GM21737 (cell line): Measurements from ENCODE around the gene PICALM.

ENCODE experiments used
- ATAC-seq: cut with Tn5 transposase; IDR thresholded peaks from one replicate; pipeline ENCODE4 v1.9.1; 2021; ENCODE audit warnings: mild to moderate bottlenecking, moderate library complexity; ENCODE audit not compliant: unreplicated experiment

The PICALM gene

DNA sequence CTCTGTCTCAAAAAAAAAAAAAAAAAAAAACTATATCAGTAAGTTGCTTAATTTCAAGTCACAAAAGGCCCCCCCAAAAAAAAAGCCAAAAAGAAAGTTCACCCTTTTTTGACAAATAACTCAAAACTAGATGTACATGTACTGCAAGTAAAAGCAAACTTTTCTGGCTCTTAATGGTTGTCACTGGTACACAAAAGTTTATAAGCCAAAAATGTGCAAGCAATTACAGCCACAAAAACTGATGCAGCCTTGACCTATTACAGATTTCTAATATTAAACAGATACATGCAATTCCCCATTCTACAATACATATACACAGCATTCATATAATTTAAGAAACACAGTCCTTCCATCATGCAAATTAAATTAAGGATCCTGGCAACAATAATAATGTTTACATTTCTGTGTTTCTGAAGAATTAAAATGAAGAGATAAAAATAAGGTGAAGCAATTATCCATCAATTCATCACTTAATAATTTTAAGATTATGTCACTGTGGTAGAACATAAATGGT, 18.6 kb downstream of the PICALM start:
- no peak for ATAC-seq

DNA sequence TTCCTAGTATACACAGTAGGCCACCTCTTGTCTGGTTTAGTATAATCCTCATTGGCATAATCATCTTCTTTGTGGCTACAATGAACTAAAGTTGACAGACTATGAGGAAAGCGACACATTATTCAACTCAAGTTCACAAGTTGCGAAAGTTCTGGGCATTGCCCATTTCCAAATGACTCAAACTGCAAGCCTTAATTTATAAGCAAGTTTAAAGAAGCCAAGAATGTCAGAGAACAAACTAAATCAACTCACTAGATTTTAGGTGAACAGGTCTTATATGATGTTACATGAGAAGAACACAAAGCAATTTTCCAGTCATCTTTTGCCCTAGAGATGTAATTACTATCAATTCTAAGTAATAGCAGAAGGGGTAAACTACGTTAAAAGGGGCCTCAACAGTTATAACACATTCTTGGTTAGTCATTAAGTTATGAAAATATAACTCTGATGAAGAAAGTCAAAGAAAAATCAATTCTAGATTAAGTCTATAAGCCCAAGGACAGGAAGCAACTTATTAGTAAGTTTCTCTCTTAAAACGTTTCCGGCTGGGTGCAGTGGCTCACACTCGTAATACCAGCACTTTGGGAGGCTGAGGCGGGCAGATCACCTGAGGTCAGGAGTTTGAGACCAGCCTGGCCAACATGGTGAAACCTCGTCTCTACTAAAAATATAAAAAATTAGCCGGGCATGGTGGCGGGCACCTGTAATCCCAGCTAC, 21.5 kb downstream of the PICALM start:
- peak; percentile 52 for ATAC-seq

DNA sequence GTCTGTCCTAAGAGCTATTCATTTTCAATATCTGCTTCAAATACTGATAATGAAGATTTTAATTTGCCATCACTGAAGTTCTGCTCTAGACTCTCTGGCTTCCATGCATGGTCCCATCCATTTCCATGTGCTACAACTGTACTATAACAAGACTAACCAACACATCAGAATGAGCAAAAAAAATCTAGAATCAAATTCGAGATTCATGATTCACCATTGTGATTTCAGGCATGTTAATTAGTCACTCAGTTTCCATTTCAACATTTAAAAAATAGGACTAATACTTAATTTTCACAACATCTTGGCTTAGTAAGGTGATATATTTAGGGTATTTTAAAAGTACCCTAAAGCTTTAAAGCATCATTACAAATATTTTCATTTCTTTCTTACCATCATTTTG, 22.8 kb downstream of the PICALM start:
- ATAC-seq, result no peak

DNA sequence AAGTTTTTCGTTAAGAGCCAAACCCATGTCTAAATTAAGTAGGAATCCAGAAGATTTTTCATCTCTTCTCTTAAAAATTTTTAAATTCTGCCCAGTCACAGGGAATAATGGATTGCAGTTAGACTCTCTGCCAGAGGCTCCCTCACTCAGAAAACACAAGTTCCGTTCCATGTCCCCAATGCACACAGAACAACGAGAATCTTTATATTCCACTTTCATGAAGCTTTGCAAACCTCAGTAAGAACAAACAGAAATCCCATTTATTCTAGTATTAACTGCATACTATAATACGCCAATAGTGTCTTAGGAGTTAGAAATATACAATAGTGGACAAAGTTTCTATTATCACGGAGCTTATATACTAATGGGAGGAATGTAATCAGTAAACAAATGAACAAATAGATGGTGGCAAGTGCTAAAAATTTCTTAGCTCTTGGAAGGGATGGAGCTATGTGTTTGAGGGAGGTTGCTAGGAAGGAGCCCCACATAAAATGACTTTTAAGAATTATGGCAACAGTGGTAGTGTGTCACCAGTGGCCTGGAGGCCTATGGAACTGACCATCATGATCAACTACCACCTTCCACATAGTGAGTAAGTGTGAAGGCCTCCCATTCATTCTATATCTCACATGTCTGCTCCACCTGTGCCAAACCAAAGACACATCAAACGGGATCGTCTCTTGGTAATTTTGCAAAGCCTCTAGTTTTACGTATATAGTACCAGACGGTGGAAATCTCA, 24.9 kb downstream of the PICALM start:
- no peak for ATAC-seq

DNA sequence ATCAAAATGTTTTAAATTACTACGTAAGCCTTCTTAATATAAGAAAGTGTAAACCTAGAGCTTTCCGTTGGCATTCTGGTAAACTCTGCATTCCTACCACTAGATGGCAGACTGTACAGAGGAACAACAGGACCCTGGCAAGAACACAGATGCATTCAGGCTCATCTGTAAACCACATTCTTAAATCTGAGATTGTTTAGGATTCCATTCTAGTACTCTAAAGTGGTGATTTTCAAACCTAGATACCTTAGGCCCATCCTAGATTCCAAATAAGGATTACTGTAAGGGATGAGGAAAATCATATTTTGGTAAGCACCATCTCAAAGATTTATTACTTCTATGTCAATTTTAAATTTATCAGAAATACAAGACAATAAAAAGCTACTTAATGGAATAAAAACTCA, 26.9 kb downstream of the PICALM start:
- peak; percentile 61 for ATAC-seq

DNA sequence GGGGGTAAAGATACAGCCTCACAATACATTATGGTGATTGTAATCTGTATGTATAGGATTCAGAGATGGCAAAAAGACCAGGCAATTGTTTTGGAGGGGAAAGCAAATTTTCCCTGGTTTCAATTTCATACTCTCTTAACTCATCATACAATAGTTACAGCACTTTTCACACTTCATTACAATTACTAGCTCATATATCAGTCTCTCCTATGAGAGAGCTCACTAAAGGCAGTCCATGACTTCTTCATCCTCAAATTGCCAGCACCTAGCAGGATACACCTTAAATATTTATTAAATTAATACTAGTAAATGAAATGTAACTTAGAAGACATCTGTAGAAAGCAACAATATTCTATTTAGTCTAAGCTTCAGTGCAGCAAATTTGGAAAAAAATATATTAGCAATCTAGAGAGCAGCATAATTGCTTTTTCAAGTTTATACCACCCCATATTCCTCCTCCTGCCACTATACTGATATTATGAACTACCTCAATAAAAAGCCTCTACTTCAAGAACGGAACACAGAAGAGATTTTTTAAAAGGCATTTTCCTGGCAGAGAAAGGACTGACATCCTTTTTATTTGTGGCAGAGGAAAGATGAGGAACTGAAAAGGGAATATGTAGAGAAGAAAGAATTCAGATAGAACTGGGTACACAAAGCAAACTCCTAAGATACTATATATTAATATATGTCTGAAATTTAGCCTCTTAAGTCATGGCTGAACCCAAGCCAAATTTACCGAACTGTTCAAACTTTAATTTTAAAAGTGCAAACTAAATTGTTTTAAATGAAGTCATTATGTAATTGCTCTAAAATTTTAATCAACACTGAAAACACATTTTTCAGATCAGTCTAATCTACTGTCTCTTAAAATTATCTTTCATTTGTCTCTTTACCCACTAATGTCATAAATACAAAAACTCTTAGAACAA, 27.7 kb downstream of the PICALM start:
- ATAC-seq, result no peak

DNA sequence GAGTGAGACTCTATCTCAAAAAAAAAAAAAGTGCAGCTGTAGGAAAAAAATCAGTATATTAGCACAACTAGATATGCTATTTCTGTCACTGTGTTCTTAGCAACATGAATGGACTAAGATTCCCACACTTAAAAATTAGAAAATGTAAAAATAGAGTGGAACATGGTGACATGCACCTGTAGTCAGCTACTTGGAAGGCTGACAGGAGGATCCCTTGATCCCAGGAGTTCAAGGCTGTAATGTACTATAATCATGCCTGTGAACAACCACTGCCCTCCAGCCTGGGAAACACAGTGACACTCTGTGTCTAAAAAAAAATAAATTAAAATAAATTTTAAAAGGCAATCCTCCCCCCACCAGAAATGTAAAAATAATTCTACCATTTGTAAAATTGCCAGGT, 29.8 kb downstream of the PICALM start:
- no peak for ATAC-seq

DNA sequence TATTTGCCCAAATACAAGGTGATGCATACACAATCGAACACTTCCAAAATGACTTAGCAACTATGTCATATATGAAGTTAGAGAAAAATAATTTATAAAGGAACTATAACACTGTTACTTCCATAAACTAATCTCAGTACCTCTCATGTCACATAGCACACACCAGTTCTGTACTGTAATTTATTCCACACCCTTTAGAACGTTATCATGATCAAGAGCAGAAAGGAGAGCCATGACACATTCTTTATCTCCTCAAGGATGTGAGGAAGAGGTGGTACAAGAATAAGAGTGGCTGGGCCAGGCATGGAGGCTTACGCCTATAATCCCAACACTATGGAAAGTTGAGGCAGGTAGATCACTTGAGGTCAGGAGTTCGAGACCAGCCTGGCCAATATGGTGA, 31.1 kb downstream of the PICALM start:
- ATAC-seq, result no peak

DNA sequence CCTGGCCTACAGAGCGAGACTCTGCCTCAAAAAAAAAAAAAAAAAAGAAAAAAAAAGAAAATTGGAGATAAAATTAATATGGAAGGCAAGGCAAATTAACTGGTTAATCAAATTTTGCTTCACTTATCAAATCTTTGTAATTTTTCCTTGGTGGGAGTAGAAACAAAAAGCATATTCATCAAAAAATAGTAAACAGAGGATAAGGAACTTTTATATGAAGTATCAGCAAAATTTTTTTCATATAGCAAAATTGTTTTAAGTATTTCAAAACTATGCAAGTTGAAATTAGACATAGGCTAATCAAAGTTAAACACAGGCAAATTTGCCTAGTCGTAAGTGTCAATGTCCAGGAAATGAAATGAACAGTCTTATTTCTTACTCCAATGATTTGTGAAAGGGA, 33.0 kb downstream of the PICALM start:
- no peak for ATAC-seq

DNA sequence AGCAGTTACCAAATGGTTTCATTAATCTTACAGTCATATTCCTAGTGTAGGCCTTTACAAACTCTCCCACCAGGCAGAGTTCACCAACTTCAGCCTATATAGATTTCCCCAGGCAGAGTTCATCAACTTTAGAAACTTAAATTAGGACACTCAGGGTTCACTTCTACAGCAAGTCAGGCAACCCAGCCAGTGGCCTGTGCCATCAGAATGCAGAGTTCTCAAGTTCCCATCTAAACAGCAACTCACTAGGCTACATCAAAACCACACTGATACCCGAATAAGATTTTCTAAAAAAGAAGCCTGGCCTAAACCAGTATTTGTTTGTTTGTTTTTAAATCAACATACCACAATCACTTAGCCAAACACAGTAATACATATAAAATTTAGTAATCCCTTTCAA, 33.7 kb downstream of the PICALM start:
- ATAC-seq, result no peak

DNA sequence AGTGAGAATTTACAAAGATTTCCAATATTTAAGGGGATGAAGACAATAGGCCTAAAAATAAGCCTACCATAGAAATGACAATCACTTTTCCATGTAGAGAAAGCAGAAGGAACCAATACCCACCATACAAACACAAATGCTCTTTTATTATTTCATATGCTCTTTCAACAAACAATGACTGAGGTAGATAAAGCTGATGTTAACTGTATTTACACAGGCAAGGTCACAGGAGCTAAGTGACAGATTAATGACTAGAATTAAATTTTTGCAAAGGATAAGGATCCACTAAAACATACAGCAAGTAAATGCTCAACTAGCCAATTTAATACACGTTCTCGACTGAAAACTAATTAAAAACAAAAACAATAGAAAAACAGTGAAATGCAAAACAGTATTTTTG, 34.2 kb downstream of the PICALM start:
- no peak for ATAC-seq

DNA sequence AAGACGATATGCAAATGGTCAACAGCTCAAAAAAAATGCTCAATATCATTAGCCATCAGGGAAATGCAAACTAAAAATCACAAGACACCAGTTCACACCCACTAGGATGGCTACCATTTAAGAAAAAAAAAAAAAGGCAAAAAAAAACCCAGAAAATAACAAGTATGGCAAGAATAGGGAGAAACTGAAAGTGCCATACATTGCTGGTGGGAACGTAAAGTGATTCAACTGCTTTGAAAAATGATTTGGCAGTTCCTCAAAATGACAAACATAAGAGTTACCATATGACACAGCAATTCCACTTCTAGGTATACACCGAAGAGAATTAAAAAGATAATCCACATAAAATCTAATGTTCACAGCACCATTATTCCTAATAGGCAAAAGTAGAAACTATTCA, 47.5 kb downstream of the PICALM start:
- ATAC-seq, result no peak

DNA sequence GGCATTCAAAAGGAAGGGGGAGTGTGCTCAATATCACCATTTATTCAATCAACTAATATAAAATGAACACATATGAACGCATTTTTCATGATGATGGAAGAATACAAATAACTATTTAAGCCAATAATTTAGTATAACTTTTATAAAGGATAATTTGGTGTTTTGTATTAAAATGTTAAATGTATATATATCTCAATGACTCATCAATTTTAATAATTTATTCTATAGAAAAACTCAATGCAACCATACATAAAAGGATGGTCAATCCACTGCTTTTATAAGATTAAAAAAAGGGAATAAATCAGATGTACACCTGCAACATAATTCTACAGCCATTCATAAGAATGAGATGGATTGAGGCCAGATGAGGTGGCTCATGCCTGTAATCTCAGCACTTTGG, 50.6 kb downstream of the PICALM start:
- no peak for ATAC-seq

DNA sequence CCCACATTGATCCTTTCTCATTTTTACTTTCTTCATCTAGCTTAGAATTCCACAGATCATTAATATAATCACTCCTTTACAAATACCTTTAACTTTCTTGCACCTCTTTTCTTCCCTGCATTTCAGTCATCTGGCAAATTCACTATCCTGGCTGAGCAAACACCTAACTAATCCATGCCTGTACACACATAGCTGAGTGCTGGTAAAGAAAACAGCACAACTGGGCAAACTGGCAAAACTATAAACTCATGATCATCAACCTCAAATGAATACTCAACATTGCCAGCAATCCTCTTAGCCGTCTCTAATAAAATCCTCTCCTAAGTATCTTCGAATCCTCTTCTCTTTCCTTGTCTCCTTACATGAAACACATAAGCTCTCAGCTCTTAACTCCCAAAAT, 52.4 kb downstream of the PICALM start:
- no peak for ATAC-seq

DNA sequence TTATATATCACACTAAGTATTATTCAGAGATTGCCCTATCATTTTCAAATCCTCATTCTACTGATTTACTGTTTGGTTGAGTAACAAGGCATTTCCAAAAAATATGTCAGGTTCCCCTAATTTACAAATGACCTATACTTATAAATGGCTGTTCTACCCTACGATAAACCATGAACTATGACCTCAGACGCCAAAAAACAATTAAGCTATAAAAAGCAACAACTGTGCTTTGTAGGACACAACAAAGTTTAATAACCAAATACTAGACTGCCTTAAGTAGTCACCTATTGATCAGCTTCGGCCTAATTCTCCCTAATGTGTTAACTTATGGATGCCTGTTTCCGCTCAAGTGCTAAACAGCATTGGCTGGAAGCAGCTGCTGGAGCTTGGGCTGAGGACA, 53.2 kb downstream of the PICALM start:
- no peak for ATAC-seq

DNA sequence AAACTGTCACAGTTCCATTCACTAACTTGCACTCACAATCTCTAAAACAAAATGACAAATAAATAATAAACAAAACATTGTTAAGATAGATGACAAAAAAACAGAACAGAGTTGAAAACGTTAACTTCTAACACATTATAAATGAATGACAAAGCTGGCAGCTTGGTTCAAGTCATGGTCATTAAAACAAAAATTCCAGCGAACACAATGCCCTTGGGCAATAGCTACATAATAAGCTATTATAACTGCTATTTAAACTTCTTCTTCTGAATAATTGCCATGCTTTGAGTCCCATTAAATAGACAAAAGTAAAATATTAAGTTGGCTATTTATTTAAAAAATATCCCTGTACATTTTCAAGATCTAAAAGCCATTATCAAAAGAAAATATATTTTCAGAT, 54.7 kb downstream of the PICALM start:
- ATAC-seq, result no peak

DNA sequence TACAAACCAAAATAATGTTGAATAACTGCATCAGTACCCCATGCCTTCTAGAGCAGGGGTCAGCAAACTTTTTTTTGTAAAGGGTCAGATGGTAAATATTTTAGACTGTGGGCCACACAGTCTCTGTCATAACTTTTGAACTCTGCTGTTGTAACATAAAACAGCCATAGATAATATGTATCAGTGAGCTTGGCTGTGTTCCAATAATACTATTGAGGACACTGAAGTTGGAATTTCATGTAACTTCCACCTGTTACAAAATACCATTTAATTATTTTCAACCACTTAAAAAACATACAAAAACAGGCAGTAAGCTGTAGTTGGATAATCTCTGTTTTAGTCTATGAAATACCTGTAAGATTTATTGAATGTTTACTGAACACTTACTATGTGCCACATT, 55.2 kb downstream of the PICALM start:
- no peak for ATAC-seq

DNA sequence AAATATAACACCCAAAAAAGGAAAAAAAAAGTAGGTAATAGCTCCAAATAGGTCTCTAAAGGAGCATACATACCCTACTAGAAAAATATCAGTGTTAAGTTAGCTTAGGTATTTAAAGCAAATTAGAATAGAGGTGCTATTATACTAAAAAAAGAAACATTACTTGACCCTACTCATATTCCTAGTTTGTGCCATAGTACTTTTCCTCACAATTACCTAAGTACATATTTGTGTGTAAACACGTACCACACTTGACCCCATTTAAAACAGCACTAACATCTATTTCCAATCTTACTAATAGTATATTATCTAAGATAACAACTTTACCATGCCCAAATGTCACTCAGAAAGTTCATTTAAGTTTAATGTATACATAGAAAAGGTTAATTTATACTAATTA, 57.7 kb downstream of the PICALM start:
- ATAC-seq, result no peak

DNA sequence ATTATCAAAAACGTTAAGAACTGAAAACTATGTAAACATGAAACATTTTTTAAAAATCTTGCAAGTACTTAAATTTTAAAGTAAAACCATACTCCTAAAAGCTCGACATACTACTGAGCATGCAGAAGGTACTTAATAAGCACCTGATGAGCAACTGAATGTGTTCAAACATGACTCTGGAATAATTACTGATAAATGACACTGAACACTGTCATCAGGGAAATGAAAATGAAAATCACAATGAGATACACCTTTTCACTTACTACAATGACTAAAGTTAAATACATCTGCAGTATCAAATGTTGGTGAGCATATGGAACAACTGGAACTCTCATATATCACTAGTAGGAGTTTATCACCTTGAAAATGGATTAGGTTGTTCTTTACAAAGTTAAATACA, 65.2 kb downstream of the PICALM start:
- ATAC-seq, result no peak

DNA sequence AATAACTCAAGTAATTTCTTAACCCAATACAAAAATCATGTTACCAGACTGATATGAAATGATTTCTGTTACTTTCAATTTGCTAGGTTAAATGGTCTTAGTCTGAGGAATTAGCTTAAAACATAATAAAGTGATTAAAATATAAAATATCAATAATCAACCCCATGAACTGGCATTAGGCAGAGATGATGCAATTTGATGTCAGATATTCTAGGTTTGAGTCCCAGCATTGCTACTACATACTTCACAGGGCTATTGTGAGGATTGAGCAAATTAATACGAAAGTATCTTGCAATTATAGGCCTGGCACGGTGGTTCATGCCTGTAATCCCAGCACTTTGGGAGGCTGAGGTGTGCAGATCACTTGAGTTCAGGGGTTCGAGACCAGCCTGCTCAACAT, 66.5 kb downstream of the PICALM start:
- ATAC-seq, result no peak

DNA sequence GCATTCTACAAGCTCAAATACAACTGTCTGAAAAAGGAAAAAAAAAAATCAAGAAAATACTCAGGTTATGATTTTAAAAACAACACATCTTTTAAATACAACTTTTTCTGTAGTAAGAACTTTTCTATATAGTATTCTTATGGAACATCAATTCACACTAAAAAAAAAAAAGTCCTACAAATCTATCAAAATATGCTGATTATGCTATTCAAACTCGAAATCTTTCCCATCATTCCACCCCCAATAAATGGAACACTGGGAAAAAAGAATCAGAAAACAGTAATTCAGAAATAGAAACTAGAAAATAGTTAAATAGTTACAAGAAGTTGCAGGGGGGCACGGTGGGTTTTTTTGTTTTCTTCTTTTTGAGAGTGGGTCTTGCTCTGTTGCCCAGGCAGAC, 77.4 kb downstream of the PICALM start:
- no peak for ATAC-seq
